Breast epithelium (tissue), 4 donors: ENCODE results near the gene SOD3. TPM values are rescaled to one million over a fixed set of nuclear protein-coding genes. Genes with fewer than 3 reads are reported as not detected.

Experiments
- DNase-seq, 2 donors: peaks; one replicate each; pipeline ENCODE4 v3.0.0-alpha.2; 2019; ENCODE audit warnings: low spot score in 2 of 2
- H3K27ac ChIP-seq, 2 donors: fragments of 200-600 bp; sonication (generic) in 1 of 2; one replicate each; pipeline ENCODE4 v1.5.1; 2016 to 2019; ENCODE audit warnings: mild to moderate bottlenecking in 1 of 2
- H3K27me3 ChIP-seq, 2 donors: fragments of 200-600 bp; sonication (generic) in 1 of 2; one replicate each; pipeline versions ENCODE4 v1.5.1 to v1.6.0; 2017 to 2019; ENCODE audit warnings: control low read depth in 1 of 2, mild to moderate bottlenecking in 1 of 2
- H3K36me3 ChIP-seq: fragments of 200-600 bp; one replicate; pipeline ENCODE4 v1.5.1; 2019
- H3K4me1 ChIP-seq, 2 donors: fragments of 200-600 bp; sonication (generic); one replicate each; pipeline ENCODE4 v1.5.1; 2016 to 2019; ENCODE audit warnings: control low read depth in 1 of 2
- H3K4me3 ChIP-seq, 3 donors: fragments of 200-600 bp; sonication (generic); 1 replicate in 2 of 3; 2 replicates in 1 of 3; pipeline ENCODE4 v1.5.1; 2016 to 2019; ENCODE audit warnings: mild to moderate bottlenecking in 3 of 3, moderate library complexity in 2 of 3
- H3K9me3 ChIP-seq, 2 donors: fragments of 200-600 bp; sonication (generic) in 1 of 2; one replicate each; pipeline ENCODE4 v1.5.1; 2016 to 2019; ENCODE audit warnings: control low read depth in 1 of 2
- POLR2A ChIP-seq: fragments of 450-650 bp; IDR thresholded peaks from one replicate; pipeline ENCODE4 v1.6.1; 2016; ENCODE audit warnings: antibody characterized with exemption, mild to moderate bottlenecking, moderate library complexity
- POLR2AphosphoS5 ChIP-seq, 3 donors: sonication (generic); formaldehyde crosslinking; IDR thresholded peaks; one replicate each; pipeline ENCODE4 v1.6.1; 2017; ENCODE audit warnings: antibody characterized with exemption in 3 of 3
- intact Hi-C: fragments of 100-400 bp; cut with DNase I; formaldehyde crosslinking; loops from one replicate; pipeline ENCODE4 v1.15.1; 2023; ENCODE audit warnings: low total_unique reads
- total RNA-seq, 3 donors: library from RNA; depleted of rRNA; stranded (reverse); fragments of >200 nt; gene quantifications; one replicate each; pipeline ENCODE4 v1.1.0, GENCODE V29; 2016
- TF ChIP-seq, protein P1 (sequence below), 3 donors: fragments of 450-650 bp; IDR thresholded peaks; one replicate each; pipeline ENCODE4 v1.5.1; 2016 to 2017; ENCODE audit warnings: antibody characterized with exemption in 3 of 3, mild to moderate bottlenecking in 3 of 3, moderate library complexity in 3 of 3

The SOD3 gene
- total RNA-seq, 3 donors from 2014 or later: 22.0 to 131 (median 77.3) TPM

DNA sequence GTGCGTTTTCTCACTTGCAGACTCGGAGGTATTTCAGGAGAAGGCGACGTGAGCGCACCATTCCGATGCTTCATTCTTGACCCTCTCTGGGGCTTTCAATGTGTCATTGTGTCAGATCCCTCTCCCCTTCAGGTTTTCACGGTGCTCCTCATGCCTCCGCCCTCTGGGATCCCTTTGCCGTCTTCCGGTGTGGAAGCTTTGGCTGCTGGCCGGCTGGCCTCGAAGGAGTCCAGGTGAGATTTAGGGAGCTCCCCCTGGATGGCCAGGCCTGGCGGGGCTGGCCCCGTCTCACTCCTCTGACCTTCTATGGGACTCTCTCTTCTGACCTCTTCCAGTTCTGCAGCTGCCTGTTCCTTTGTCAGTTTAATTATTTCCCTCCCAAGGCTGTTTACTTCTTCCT, 12.9 kb downstream of the SOD3 start:
- Histone ChIP-seq H3K27me3 (no peaks in the 10 kb centered on the region), H3K9me3 (no peaks in the 10 kb centered on the region), H3K27ac (no peak overlapping the region), H3K36me3 (no peaks in the 10 kb centered on the region), H3K4me1 (no peaks in the 10 kb centered on the region), H3K4me3 (no peak overlapping the region)
- DNase-seq: no peak
- TF ChIP-seq POLR2A (no peak), POLR2AphosphoS5 (IDR thresholded peaks at IDR 0.05) (no peak)
- TF ChIP-seq, protein P1, sequence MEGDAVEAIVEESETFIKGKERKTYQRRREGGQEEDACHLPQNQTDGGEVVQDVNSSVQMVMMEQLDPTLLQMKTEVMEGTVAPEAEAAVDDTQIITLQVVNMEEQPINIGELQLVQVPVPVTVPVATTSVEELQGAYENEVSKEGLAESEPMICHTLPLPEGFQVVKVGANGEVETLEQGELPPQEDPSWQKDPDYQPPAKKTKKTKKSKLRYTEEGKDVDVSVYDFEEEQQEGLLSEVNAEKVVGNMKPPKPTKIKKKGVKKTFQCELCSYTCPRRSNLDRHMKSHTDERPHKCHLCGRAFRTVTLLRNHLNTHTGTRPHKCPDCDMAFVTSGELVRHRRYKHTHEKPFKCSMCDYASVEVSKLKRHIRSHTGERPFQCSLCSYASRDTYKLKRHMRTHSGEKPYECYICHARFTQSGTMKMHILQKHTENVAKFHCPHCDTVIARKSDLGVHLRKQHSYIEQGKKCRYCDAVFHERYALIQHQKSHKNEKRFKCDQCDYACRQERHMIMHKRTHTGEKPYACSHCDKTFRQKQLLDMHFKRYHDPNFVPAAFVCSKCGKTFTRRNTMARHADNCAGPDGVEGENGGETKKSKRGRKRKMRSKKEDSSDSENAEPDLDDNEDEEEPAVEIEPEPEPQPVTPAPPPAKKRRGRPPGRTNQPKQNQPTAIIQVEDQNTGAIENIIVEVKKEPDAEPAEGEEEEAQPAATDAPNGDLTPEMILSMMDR (IDR thresholded peaks at IDR 0.05): no peak
- intact Hi-C loops: no loop called here

DNA sequence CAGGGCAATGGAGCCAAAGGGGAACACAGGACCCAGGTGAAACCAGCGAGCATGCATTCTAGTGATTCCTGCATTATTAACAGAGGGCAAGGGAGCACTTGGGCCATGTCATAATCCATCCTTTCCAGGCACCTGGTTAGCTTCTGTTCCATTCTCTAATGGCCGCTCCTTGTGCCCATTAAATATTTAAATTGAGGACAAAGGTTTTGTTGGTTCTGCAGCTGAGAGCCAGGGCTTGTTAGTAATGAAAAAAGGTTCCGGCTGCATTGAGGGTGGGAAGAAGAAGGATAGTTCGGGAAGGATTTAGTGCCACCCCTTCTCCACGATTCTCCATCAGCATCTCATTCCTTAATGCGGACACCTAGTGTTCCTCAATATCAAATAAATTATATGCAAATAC, 13.6 kb downstream of the SOD3 start:
- Histone ChIP-seq H3K9me3 (no peaks in the 10 kb centered on the region), H3K4me3 (no peak overlapping the region), H3K27ac (no peak overlapping the region), H3K4me1 (no peaks in the 10 kb centered on the region), H3K27me3 (no peaks in the 10 kb centered on the region), H3K36me3 (no peaks in the 10 kb centered on the region)
- TF ChIP-seq POLR2A: no peak
- no peak for TF ChIP-seq POLR2AphosphoS5 (IDR thresholded peaks at IDR 0.05)
- intact Hi-C loops: no loop called here
- no peak for DNase-seq

DNA sequence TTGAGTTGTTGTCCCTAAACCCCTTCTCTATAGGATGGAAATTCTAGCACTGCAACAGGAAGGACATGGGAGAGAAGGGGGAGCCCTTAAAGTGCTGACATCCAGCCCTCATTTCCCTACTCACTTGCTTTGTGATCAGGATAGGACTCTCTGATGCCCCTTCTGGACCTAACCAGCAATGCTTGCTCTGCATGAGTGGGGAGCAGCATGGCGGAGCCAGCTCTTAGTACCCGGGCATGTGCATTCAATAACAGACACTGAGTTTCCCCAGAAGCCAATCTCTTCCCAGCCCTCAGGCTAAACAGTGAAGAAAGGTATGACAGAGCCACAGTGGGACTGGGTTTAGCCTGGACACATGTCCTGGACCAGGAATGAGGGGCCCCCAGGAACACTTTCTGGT, 14.0 kb downstream of the SOD3 start:
- intact Hi-C loops: no loop called here
- Histone ChIP-seq H3K9me3 (no peaks in the 10 kb centered on the region), H3K4me3 (no peak overlapping the region), H3K27ac (no peak overlapping the region), H3K4me1 (no peaks in the 10 kb centered on the region), H3K27me3 (no peaks in the 10 kb centered on the region), H3K36me3 (no peaks in the 10 kb centered on the region)
- TF ChIP-seq POLR2A (no peak), POLR2AphosphoS5 (IDR thresholded peaks at IDR 0.05) (no peak)
- TF ChIP-seq, protein P1 (IDR thresholded peaks at IDR 0.05): no peak
- no peak for DNase-seq

- no peaks in the 10 kb centered on the region for H3K9me3 ChIP-seq
- H3K4me1 ChIP-seq: no peaks in the 10 kb centered on the region
- TF ChIP-seq POLR2A: no peak
- TF ChIP-seq, protein P1 (IDR thresholded peaks at IDR 0.05): no peak
- TF ChIP-seq POLR2AphosphoS5 (IDR thresholded peaks at IDR 0.05): no peak
- H3K27ac ChIP-seq: no peak overlapping the region
- no peak for DNase-seq
- H3K36me3 ChIP-seq: no peaks in the 10 kb centered on the region
- intact Hi-C loops: no loop called here
- H3K27me3 ChIP-seq: no peaks in the 10 kb centered on the region
- H3K4me3 ChIP-seq: no peak overlapping the region
Measured at GRCh38 chr4:24809815-24810405, 14.5 kb downstream of the SOD3 start.

- Histone ChIP-seq H3K27me3 (no peaks in the 10 kb centered on the region), H3K36me3 (no peaks in the 10 kb centered on the region), H3K4me3 (no peak overlapping the region), H3K9me3 (no peaks in the 10 kb centered on the region), H3K4me1 (no peaks in the 10 kb centered on the region), H3K27ac (no peak overlapping the region)
- intact Hi-C loops: no loop called here
- no peak for DNase-seq
- TF ChIP-seq POLR2AphosphoS5 (IDR thresholded peaks at IDR 0.05): no peak
- TF ChIP-seq POLR2A: no peak
- TF ChIP-seq, protein P1 (IDR thresholded peaks at IDR 0.05): no peak
Measured at GRCh38 chr4:24810871-24811631, 15.7 kb downstream of the SOD3 start.
